ENCODE data around the gene SFTPA2.
"Not testable (repeated sequence)": the region's sequence is repeated elsewhere in the genome, so short reads cannot be mapped to it uniquely, and the experiment has no call there.

DNA sequence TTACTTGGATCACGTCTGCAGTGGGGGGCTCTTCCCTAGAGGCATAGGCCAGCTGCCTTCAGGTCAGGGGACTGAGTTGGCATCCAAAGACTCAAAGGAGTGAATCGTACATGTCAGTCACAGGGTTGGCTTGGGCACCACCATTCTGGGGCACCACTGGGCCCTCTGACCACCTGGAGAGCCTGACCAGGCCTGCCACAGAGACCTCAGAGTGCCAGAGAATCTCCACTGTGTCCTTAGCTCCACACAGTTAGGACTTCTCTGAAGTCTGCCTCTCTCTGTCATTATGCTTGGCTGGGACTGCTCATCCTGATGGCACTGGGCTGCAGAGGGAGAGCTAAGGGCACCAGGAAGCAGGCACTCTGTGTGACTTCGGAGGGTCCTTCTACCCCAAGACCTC lies 34.4 kb upstream of the SFTPA2 start:
- not testable (repeated sequence) for TF ChIP-seq HDAC6 (IDR thresholded peaks at IDR 0.05; ENCODE audit: unreplicated experiment); CEBPB (IDR thresholded peaks at IDR 0.05; ENCODE audit: borderline replicate concordance in 1 of 2, low read depth in 2 of 2, low read length in 2 of 2); RAD21 (IDR thresholded peaks at IDR 0.05; ENCODE audit: insufficient read depth, low read depth, low read length); POLR2AphosphoS5 (IDR thresholded peaks at IDR 0.05; ENCODE audit: low read length); NR2F1 (conservative IDR thresholded peaks at IDR 0.05); POLR2A (IDR thresholded peaks at IDR 0.05; ENCODE audit: low read depth, low read length); YY1 (IDR thresholded peaks at IDR 0.05; ENCODE audit: low read depth, low read length)
- TF ChIP-seq, protein P1, sequence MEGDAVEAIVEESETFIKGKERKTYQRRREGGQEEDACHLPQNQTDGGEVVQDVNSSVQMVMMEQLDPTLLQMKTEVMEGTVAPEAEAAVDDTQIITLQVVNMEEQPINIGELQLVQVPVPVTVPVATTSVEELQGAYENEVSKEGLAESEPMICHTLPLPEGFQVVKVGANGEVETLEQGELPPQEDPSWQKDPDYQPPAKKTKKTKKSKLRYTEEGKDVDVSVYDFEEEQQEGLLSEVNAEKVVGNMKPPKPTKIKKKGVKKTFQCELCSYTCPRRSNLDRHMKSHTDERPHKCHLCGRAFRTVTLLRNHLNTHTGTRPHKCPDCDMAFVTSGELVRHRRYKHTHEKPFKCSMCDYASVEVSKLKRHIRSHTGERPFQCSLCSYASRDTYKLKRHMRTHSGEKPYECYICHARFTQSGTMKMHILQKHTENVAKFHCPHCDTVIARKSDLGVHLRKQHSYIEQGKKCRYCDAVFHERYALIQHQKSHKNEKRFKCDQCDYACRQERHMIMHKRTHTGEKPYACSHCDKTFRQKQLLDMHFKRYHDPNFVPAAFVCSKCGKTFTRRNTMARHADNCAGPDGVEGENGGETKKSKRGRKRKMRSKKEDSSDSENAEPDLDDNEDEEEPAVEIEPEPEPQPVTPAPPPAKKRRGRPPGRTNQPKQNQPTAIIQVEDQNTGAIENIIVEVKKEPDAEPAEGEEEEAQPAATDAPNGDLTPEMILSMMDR (IDR thresholded peaks at IDR 0.05 in 2 of 3, conservative IDR thresholded peaks at IDR 0.05 in 1 of 3; ENCODE audit: control insufficient read depth in 2 of 3, extremely low read depth in 1 of 3, insufficient read depth in 1 of 3, low read depth in 3 of 3, low read length in 3 of 3): not testable (repeated sequence)
- TF ChIP-seq, protein P2, sequence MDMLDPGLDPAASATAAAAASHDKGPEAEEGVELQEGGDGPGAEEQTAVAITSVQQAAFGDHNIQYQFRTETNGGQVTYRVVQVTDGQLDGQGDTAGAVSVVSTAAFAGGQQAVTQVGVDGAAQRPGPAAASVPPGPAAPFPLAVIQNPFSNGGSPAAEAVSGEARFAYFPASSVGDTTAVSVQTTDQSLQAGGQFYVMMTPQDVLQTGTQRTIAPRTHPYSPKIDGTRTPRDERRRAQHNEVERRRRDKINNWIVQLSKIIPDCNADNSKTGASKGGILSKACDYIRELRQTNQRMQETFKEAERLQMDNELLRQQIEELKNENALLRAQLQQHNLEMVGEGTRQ (IDR thresholded peaks at IDR 0.05; ENCODE audit: borderline replicate concordance, low read depth, low read length): not testable (repeated sequence)
